ENCODE results near the gene TMEM184A.

Gene TMEM184A

GRCh38 chr7:1555813-1556543 lies at the start of gene TMEM184A:
TMEM184A (minus strand) TSS chr7:1556205; CDS start chr7:1555484, 721 bp downstream.
- no peak for DNase-seq

DNA sequence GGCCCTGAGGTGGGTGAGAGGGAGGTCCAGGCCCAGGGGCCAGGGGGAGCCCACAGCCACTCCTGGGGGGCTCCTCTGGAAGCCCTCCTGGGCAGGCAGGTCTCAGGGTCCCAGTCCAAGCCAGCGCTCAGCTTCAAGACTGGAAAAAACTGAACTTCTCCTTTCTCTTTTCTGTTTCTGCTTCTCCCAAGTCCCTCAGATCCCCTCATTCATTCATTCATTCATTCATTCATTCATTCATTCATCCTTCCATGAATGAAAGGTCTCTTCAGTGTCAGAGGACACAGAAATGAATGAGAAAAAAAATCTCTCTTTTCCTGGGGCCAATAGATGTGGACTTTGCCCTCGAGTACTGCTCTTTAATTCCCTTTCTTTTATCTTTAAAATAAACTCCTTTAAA lies 48.4 kb upstream of the TMEM184A start:
- DNase-seq: no peak

DNA sequence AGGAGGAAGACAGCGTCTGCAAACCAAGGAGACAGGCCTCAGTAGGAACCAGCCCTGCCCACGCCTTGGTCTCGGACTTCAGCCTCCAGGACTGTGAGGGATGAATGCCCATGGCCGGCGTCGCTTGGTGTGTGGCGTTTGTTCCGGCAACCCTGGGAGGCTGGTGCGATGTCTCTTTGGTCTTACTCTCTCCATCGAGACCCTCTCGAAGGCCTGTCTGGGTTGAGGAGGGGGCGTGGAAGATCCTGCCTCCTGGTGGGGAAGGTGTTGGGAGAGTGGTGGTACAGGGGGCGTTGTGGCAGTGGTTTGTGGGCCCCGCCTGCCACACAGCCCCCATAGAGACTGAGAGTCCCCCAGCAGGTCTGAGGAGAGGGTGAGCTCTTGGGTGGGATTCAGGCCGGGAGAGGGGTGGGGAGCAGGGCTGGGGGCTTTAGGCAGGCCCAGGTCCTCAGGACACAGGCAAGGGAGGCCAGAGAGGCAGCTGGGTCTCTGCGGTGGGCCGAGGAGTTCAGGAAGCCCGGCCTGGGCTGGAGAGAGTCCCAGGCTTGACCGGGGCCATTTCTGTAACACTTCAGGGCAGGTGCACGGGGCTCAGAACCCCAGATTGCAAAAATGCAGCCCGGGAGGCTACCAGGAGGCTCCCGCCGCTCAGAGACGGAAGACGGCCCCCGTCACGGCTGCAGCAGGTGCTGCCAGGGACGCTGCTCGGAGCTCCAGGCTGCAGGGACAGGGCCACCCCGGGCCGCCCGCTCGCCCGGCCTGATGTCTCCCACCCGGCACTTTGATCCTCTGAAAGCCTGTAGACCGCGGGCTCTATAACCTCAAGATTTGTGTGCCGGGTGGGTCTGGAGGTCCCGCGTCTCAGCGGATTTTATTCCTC lies 47.6 kb upstream of the TMEM184A start:
- DNase-seq: no peak

DNA sequence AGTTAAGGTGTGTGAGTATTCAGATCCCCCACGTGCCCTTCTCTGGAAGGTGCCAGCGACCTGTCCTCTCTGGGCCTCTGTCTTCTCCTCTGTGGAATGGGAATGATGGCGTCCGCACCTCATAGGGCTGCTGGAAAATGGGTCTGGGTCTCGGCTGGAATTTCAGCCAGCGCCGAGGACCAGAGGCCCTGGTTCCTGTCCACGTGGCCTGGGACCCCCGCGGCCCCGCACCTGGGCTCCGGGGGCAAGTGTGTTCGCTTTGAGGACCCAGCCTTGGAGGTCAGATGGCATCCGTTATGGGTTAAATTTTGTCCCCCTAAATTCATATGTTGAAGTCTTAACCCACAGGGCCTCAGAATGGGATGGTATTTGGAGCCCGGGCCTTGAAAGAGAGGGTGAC lies 46.4 kb upstream of the TMEM184A start:
- no peak for DNase-seq

DNA sequence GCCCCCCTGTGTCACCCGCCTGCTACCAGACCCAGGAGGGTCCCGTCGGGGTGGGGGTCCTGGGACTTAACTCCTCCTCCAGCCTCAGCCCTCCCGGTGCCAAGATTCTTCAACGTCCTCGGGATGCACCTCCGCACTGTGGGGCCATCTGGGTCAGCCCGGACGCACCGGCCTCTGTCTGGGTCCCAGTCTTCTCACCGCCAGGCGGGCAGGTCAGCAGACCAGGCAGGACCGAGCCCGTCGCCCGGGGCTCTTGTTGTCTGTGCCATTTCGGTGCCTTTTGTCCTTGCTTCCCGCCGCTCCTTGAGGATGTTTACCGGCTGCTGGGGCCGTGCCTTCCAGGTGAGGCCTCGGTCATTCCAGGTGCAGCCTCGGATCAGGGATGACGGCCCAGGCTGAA lies 46.0 kb upstream of the TMEM184A start:
- no peak for DNase-seq

DNA sequence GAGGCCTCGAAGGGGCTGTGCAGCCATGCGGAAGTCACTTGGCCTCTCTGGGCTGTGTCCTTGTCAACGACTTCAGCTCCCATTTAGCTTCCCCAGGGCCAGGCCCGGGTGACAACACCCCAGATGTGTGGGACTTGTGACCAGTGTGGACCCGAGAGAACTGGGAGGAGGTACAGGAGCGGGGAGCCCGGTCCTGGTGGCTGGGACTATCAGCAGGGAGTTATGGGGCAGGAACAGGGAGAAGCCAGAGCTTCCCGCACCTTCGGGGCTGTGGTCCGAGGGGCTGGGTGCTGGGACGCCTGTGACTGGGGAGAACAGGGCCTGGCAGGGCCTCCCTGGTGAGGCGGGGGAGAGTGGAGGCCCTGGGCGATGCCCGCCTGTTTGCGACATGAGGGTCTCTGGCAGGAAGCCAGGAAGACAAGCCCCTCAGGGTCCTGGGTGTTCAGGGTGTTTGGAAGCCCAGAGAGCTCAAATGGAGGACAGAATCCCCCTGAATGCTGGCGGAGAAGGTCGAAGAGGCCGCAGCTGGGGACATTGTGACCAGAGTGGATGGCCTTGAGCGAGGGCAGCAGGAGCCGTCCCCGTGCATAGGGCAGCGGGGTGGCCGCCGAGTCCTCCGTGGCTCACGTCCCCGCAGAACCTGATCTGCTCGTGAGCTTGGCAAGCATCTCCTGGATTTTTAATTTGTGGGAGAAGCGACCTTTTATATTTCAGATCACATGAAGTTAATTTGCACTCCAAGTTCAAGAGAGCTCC lies 43.8 kb upstream of the TMEM184A start:
- DNase-seq: no peak

DNA sequence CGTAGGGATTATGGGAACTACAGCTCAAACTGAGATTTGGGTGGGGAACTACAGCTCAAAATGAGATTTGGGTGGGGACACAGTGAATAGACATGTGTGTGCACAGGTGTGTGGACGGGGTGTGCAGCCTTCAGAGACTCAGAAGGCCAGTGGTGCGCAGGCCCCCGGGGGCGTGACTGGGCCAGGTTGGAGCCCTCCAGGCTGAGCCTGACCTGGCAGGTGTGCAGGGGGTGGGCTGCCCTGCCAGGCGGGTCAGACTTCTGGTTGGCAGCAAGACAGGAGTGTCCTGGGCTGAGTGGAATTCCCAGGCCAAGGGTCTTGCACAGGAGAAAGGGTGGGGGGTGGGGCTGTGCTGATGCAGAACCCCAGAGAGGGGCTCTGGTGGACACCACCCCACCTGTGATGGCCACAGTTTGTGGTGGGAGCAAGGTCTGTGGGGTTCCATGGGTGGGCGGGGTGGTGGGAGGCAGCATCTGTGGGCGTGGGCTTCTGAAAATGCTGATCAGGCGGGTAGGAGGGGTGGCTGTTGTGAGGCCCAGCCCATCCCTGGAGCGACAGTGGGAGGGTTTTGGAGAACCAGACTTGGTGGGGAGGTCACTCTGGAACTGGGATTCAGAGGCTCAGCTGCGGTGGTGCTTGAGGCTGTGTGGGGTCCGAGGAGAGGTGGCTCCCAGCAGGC lies 43.1 kb upstream of the TMEM184A start:
- DNase-seq: no peak

DNA sequence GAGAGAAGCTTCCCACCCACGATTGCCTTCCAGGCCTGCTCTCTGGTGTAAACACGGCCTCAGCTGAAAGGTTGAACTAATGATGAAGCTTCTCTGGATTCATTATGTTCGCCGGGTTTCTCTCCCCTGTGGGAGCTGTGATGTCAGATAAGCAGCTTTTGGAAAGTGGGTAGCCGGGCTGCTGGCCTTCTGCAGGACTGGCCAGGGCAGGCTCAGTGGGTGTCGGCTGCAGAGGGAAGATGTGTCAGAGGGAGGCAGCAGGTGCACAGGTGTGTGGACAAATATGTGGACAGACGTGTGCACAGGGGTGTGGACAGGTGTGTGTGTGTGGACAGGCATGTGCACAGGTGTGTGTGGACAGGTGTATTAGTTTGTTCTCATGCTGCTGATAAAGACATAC lies 42.3 kb upstream of the TMEM184A start:
- no peak for DNase-seq

DNA sequence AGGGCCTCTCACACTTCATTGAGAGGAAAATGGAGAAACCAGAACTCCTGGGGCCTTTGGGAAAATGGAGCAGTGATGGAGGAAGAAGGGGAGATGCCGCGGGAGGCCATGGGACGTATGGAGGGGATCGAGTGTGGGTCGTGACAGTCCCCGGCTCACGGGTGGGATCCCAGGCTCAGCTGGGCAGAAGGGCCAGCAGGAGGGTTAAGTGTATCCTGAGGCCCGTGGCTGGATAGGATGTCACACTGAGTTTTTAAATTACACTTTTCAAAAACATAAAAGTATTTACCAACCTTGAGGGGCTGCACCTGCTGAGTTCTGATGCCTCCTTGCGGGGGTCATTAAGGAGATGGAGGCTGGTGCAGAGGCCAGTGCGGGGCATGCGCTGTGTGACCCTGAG lies 41.8 kb upstream of the TMEM184A start:
- no peak for DNase-seq

GRCh38 chr7:1597066-1597760 lies 41.2 kb upstream of the TMEM184A start:
- no peak for DNase-seq

- DNase-seq: no peak
These were observed 40.4 kb upstream of the TMEM184A start for GRCh38 chr7:1596181-1597043.

GRCh38 chr7:1595636-1596035 lies 39.6 kb upstream of the TMEM184A start:
- DNase-seq: no peak

GRCh38 chr7:1595027-1595426 lies 39.0 kb upstream of the TMEM184A start:
- no peak for DNase-seq

DNA sequence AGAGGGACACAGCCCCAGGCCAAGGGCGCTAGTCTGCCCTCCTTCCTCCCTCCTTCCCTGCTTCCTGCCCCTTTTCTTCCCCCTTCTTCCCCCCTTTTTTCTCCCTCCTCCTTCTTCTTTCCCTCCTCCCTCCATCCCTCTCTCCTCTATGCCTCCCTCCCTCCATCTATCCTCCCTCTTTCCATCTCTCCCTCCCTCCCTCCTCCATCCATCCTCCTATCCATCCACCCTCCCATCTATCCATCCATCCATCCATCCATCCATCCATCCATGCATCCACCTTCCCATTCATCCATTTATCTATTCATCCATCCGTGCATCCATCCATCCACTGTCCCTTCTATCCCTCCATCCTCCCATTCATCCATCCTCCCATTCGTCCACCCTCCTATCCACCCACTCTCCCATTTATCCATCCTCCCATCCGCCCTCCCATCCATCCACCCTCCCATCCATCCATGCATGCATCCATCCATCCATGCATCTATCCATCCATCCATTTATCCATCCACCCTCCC lies 38.0 kb upstream of the TMEM184A start:
- DNase-seq: no peak

- no peak for DNase-seq
These were observed 37.3 kb upstream of the TMEM184A start for GRCh38 chr7:1593091-1593866.

GRCh38 chr7:1592299-1592871 lies 36.4 kb upstream of the TMEM184A start:
- no peak for DNase-seq

GRCh38 chr7:1591876-1592275 lies 35.9 kb upstream of the TMEM184A start:
- no peak for DNase-seq

- DNase-seq: no peak
These were observed 35.4 kb upstream of the TMEM184A start for GRCh38 chr7:1591396-1591795.

DNA sequence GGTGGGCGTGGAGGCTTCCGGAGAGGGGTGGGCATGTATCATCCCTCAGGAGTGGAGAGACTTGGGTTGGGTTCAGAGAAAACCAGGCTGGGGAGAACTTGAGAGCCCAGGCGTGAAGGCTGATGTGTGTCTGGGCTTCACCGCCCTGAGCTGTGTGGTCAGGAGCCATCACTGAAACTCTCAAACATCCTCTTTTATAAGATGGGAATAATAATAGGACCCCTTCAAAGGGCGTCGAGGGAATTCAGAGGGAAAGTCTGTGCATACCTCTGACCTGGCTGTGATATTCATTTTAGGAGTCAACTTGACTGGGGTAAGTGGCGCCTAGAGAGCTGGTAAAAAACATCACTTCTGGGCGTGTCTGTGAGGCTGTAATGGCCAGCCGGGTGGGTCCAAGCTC lies 34.9 kb upstream of the TMEM184A start:
- no peak for DNase-seq

DNA sequence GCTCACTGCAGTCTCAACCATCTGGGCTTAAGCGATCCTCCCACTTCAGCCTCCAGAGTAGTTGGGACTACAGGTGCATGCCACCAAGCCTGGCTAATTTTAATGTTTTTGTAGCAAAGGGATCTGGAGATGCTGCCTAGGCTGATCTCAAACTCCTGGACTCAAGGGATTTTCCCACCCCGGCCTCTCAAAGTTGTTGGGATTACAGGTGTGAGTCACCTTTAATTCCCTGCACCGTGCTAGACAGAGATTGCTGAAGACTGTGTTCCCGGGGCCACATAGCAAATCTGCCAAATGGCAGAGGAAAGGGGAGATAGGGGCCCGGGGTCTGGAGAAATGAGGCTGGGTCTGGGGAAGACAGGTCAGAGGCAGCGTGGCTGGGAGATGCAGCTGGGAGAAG lies 34.5 kb upstream of the TMEM184A start:
- no peak for DNase-seq
